SK-N-SH (cell line): Measurements from ENCODE around the gene PAM16. TPM values are rescaled to one million over a fixed set of nuclear protein-coding genes. Genes with fewer than 3 reads are reported as not detected.

ENCODE experiments used
- CTCF ChIA-PET: fragments of 300-600, 350-600 bp; formaldehyde crosslinking; extraction: SDS; loops from one replicate; lab custom pipeline; 2021; lab: Yijun Ruan, JAX
- POLR2A ChIA-PET: fragments of 350-600 bp; sonication (Branson Sonifier 250); formaldehyde crosslinking; extraction: SDS; loops from one replicate; lab custom pipeline; 2020; ENCODE audit warnings: antibody characterized with exemption, inconsistent platforms; lab: Yijun Ruan, JAX
- DNase-seq: peaks from one replicate; pipeline ENCODE4 v3.0.0; 2012
- H2AFZ ChIP-seq: fragments of 200-600 bp; sonication (generic); 2 replicates; pipeline ENCODE4 v1.8.1; 2016; ENCODE audit warnings: antibody characterized with exemption, mild to moderate bottlenecking, low read depth
- H3F3A ChIP-seq: fragments of 200-600 bp; sonication (generic); replicated peaks from 2 replicates; pipeline ENCODE3; 2016; ENCODE audit warnings: antibody characterized with exemption, mild to moderate bottlenecking; ENCODE audit not compliant: insufficient read depth
- H3K27ac ChIP-seq, 2 experiments: fragments of 200-500 bp in 1 of 2; fragments of 200-600 bp in 1 of 2; sonication (Bioruptor generic) in 1 of 2; sonication (generic), shearing (Covaris generic) in 1 of 2; 2 replicates each; pipeline versions ENCODE4 v1.5.1 to v1.6.1; 2014 to 2016; ENCODE audit warnings: low read depth in 2 of 2, inconsistent platforms in 1 of 2, low read length in 1 of 2, mild to moderate bottlenecking in 1 of 2, mixed read lengths in 1 of 2
- H3K27me3 ChIP-seq: fragments of 200-600 bp; sonication (generic), shearing (Covaris generic); 2 replicates; pipeline ENCODE4 v1.6.1; 2016; ENCODE audit warnings: mixed run types; ENCODE audit not compliant: insufficient read depth
- H3K36me3 ChIP-seq, 2 experiments: fragments of 200-500 bp in 1 of 2; fragments of 200-600 bp in 1 of 2; sonication (Bioruptor generic) in 1 of 2; sonication (generic) in 1 of 2; replicated peaks in 1 of 2; 2 replicates each; pipeline versions ENCODE3 to v1.5.1; 2014 to 2016; ENCODE audit warnings: low read length in 1 of 2, mild to moderate bottlenecking in 1 of 2; ENCODE audit not compliant: insufficient read depth in 2 of 2, control insufficient read depth in 1 of 2
- H3K4me1 ChIP-seq, 2 experiments: fragments of 200-500 bp in 1 of 2; fragments of 200-600 bp in 1 of 2; sonication (Bioruptor generic) in 1 of 2; sonication (generic), shearing (Covaris generic) in 1 of 2; 2 replicates each; pipeline versions ENCODE4 v1.5.1 to v1.6.1; 2014 to 2016; ENCODE audit warnings: low read depth in 1 of 2, low read length in 1 of 2, mixed run types in 1 of 2; ENCODE audit not compliant: insufficient read depth in 2 of 2, control insufficient read depth in 1 of 2
- H3K4me2 ChIP-seq: fragments of 200-600 bp; sonication (generic), shearing (Covaris generic); 2 replicates; pipeline ENCODE4 v1.6.1; 2017; ENCODE audit warnings: mixed run types
- H3K4me3 ChIP-seq, 2 experiments: fragments of 200-500 bp in 1 of 2; fragments of 200-600 bp in 1 of 2; sonication (Bioruptor generic) in 1 of 2; sonication (generic), shearing (Covaris generic) in 1 of 2; 2 replicates each; pipeline versions ENCODE4 v1.5.1 to v1.8.1; 2014 to 2016; ENCODE audit warnings: low read depth in 2 of 2, inconsistent platforms in 1 of 2, low read length in 1 of 2, mild to moderate bottlenecking in 1 of 2, mixed read lengths in 1 of 2, moderate library complexity in 1 of 2
- H3K79me2 ChIP-seq: fragments of 200-600 bp; sonication (generic); 2 replicates; pipeline ENCODE4 v1.8.1; 2017; ENCODE audit warnings: mild to moderate bottlenecking; ENCODE audit not compliant: insufficient read depth
- H3K9ac ChIP-seq: fragments of 200-600 bp; sonication (generic); 2 replicates; pipeline ENCODE4 v1.6.1; 2017; ENCODE audit warnings: mixed run types
- H3K9me2 ChIP-seq: fragments of 200-600 bp; sonication (generic); 2 replicates; pipeline ENCODE4 v1.6.1; 2017; ENCODE audit warnings: mixed run types
- H3K9me3 ChIP-seq: fragments of 200-600 bp; sonication (generic); 2 replicates; pipeline ENCODE4 v1.6.1; 2017; ENCODE audit warnings: mixed run types, mild to moderate bottlenecking, moderate library complexity
- H4K20me1 ChIP-seq: fragments of 200-600 bp; sonication (generic); 2 replicates; pipeline ENCODE4 v1.6.1; 2017; ENCODE audit warnings: mild to moderate bottlenecking, mixed run types; ENCODE audit not compliant: insufficient read depth
- CTCF ChIP-seq: fragments of 200-600 bp; sonication (generic); IDR thresholded peaks from 2 replicates; pipeline ENCODE4 v1.6.1; 2017; ENCODE audit warnings: antibody characterized with exemption, mild to moderate bottlenecking, moderate library complexity
- EZH2phosphoT487 ChIP-seq: fragments of 200-600 bp; sonication (generic); IDR thresholded peaks from 2 replicates; pipeline ENCODE4 v1.6.1; 2017; ENCODE audit warnings: low read depth, mixed run types, mild to moderate bottlenecking, antibody characterized with exemption, moderate library complexity, borderline replicate concordance
- FOSL2 ChIP-seq: IDR thresholded peaks from 2 replicates; pipeline ENCODE4 v1.4.0; 2012; ENCODE audit warnings: low read depth, mild to moderate bottlenecking, moderate library complexity, borderline replicate concordance
- FOXM1 ChIP-seq: IDR thresholded peaks from 2 replicates; pipeline ENCODE4 v1.4.0; 2012; ENCODE audit warnings: low read depth, mild to moderate bottlenecking
- GATA2 ChIP-seq: sonication (generic); formaldehyde crosslinking; IDR thresholded peaks from 2 replicates; pipeline ENCODE4 v1.5.0; 2020; ENCODE audit warnings: mild to moderate bottlenecking, missing genetic modification reagents
- IRF3 ChIP-seq: fragments of 150-350 bp; IDR thresholded peaks from 2 replicates; pipeline ENCODE4 v1.6.1; 2016; ENCODE audit warnings: mild to moderate bottlenecking, low read depth, low read length
- JUND ChIP-seq: IDR thresholded peaks from 2 replicates; pipeline ENCODE4 v1.4.0; 2012
- MAX ChIP-seq: IDR thresholded peaks from 2 replicates; pipeline ENCODE4 v1.4.0; 2012; ENCODE audit warnings: low read depth
- MEF2A ChIP-seq: IDR thresholded peaks from 2 replicates; pipeline ENCODE4 v1.4.0; 2012; ENCODE audit warnings: low read depth, borderline replicate concordance
- MXI1 ChIP-seq: IDR thresholded peaks from 2 replicates; pipeline ENCODE4 v1.6.1; 2012; ENCODE audit warnings: mild to moderate bottlenecking, low read depth, low read length, improper control_type of control experiment
- NFIC ChIP-seq: IDR thresholded peaks from 2 replicates; pipeline ENCODE4 v1.4.0; 2012; ENCODE audit warnings: borderline replicate concordance
- RCOR1 ChIP-seq: fragments of 150-350 bp; IDR thresholded peaks from 2 replicates; pipeline ENCODE4 v1.6.1; 2017; ENCODE audit warnings: antibody characterized with exemption, low read length
- REST ChIP-seq: IDR thresholded peaks from 2 replicates; pipeline ENCODE4 v1.6.1; 2012; ENCODE audit warnings: mild to moderate bottlenecking, low read depth, low read length, moderate library complexity
- RXRA ChIP-seq: IDR thresholded peaks from 2 replicates; pipeline ENCODE4 v1.4.0; 2012; ENCODE audit warnings: low read depth, mild to moderate bottlenecking, borderline replicate concordance
- SMC3 ChIP-seq: IDR thresholded peaks from 2 replicates; pipeline ENCODE4 v1.6.1; 2012; ENCODE audit warnings: low read depth, low read length, improper control_type of control experiment
- TCF12 ChIP-seq: IDR thresholded peaks from 2 replicates; pipeline ENCODE4 v1.4.0; 2012
- TEAD4 ChIP-seq: IDR thresholded peaks from 2 replicates; pipeline ENCODE4 v1.4.0; 2012; ENCODE audit warnings: mild to moderate bottlenecking, borderline replicate concordance; ENCODE audit not compliant: insufficient read depth
- USF2 ChIP-seq: fragments of 150-350 bp; IDR thresholded peaks from 2 replicates; pipeline ENCODE4 v1.6.1; 2017; ENCODE audit warnings: antibody characterized with exemption, low read length, low read depth, borderline replicate concordance
- YY1 ChIP-seq: IDR thresholded peaks from 2 replicates; pipeline ENCODE4 v1.4.0; 2012; ENCODE audit warnings: low read depth, mild to moderate bottlenecking
- WGBS: methylation state at CpG from one replicate; pipeline ENCODE4 v1.1.6; 2017; ENCODE audit warnings: low lambda C conversion rate; 5-methylcytosine and 5-hydroxymethylcytosine counted together
- polyA plus RNA-seq, 3 experiments: library from polyadenylated mRNA; depleted of rRNA; stranded (reverse); fragments of >200 nt; gene quantifications; 2 replicates each; pipeline ENCODE4 v1.2.3, GENCODE V29; 2012

Gene PAM16
- polyA plus RNA-seq, 1 of the 3 experiments (the other 2 are of a cell fraction): 96.4 TPM

- no peak overlapping the region for H3K4me3 ChIP-seq
- no peaks in the 10 kb centered on the region for H4K20me1 ChIP-seq
- TF ChIP-seq MAX (no peak), TCF12 (no peak), USF2 (no peak), IRF3 (no peak), CTCF (no peak), EZH2phosphoT487 (no peak), MXI1 (no peak), REST (no peak), TEAD4 (no peak), RCOR1 (no peak), FOXM1 (no peak), MEF2A (no peak), JUND (no peak), NFIC (no peak), FOSL2 (no peak), SMC3 (no peak), RXRA (no peak), YY1 (no peak), GATA2 (CRISPR knock-in tag) (no peak)
- H3K9ac ChIP-seq: no peak overlapping the region
- H3F3A ChIP-seq: peaks cover 11% of the 10 kb centered on the region
- ChIA-PET POLR2A (interaction anchor here (0.6 kb wide), 1 partner anchor 280 kb away, joined by 3 read pairs; no protein-coding TSS in a partner anchor), CTCF (interaction anchor here (1.0 to 1.3 kb wide), 4 partner anchors 12 to 106 kb away, joined by 3 to 5 read pairs (median 4); no protein-coding TSS in a partner anchor)
- peaks cover 5 to 10% of the 10 kb centered on the region in 2 experiments; a peak in 3 of 4 replicates for H3K4me1 ChIP-seq
- DNase-seq: no peak
- H3K79me2 ChIP-seq: no peaks in the 10 kb centered on the region
- no peak overlapping the region for H3K27ac ChIP-seq
- H3K27me3 ChIP-seq: no peaks in the 10 kb centered on the region
- H3K9me2 ChIP-seq: no peaks in the 10 kb centered on the region
- WGBS: 100% methylated on average over 4 of the region's 4 CpGs
- H3K9me3 ChIP-seq: no peaks in the 10 kb centered on the region
- H3K36me3 ChIP-seq: no peaks in the 10 kb centered on the region
- no peak overlapping the region for H2AFZ ChIP-seq
- H3K4me2 ChIP-seq: no peak overlapping the region
These were observed 49.9 kb downstream of the PAM16 start for GRCh38 chr16:4301177-4301576.
